ENCODE measurements around the gene EIF3C. TPM values are rescaled to one million over a fixed set of nuclear protein-coding genes. Genes with fewer than 3 reads are reported as not detected.
A peak's percentile ranks its signal among the peaks of the same experiment; 100 is the strongest.
"Not testable (repeated sequence)": the region's sequence is repeated elsewhere in the genome, so short reads cannot be mapped to it uniquely, and the experiment has no call there.

EIF3C gene
- total RNA-seq, 4 donors from 2014 or later, result 161 to 301 (median 198) TPM

DNA sequence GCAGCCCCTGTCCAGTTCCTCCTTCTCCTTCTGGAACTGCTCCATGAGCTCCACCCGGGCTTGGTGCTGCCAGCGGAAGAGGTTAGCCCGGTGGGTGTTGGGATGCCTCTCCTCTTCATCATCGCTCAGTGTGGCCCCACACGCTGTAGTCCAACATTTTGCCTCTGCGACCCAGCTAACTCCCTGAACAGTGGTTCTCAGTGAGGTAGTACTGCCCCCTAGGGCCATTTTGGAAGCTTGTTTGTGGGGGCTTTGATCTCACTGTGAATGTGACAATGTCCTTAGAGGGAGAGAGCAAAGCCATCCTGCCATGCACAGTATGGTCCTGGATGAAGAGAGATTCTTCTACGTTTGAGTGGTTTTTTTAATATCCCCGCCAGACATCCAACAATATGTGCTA, 9.9 kb upstream of the EIF3C start:
- H3K4me1 ChIP-seq; in situ Hi-C loops (cut with MboI; ENCODE audit: low pct_ligation_motif_present in 1 of 4, low pct_unique_long_range_greater_than_20kb in 1 of 4, low sequenced_read_pairs in 3 of 4); H3K27ac ChIP-seq; DNase-seq; H3K36me3 ChIP-seq; intact Hi-C loops (cut with DNase I; ENCODE audit: low total_unique reads); H3K9me3 ChIP-seq; H3K27me3 ChIP-seq; H3K4me3 ChIP-seq: not testable (repeated sequence)
- WGBS, 2 donors (ENCODE audit: low coverage in 1 of 2), result no CpG with 5 or more reads among the region's 8 CpGs

DNA sequence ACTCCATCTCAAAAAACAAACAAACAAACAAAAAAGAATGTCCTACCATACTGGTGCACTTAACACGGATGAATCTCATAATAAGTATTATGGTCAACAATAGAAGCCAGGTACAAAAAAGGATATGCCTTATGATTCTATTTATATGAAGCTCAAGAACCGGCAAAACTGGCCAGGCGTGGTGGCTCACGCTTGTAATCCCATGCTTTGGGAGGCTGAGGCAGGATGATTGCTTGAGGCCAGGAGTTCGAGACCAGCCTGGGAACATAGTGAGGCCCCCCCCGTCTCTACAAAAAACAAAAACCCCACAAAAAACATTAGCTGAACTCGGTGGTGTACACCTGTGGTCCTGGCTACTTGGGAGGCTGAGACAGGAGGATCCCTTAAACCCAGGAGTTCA, 7.0 kb upstream of the EIF3C start:
- DNase-seq; H3K4me3 ChIP-seq; H3K36me3 ChIP-seq; H3K27me3 ChIP-seq; in situ Hi-C loops (cut with MboI; ENCODE audit: low pct_ligation_motif_present in 1 of 4, low pct_unique_long_range_greater_than_20kb in 1 of 4, low sequenced_read_pairs in 3 of 4); intact Hi-C loops (cut with DNase I; ENCODE audit: low total_unique reads); H3K4me1 ChIP-seq; H3K27ac ChIP-seq; H3K9me3 ChIP-seq: not testable (repeated sequence)
- no CpG with 5 or more reads among the region's 7 CpGs for WGBS, 2 donors (ENCODE audit: low coverage in 1 of 2)

DNA sequence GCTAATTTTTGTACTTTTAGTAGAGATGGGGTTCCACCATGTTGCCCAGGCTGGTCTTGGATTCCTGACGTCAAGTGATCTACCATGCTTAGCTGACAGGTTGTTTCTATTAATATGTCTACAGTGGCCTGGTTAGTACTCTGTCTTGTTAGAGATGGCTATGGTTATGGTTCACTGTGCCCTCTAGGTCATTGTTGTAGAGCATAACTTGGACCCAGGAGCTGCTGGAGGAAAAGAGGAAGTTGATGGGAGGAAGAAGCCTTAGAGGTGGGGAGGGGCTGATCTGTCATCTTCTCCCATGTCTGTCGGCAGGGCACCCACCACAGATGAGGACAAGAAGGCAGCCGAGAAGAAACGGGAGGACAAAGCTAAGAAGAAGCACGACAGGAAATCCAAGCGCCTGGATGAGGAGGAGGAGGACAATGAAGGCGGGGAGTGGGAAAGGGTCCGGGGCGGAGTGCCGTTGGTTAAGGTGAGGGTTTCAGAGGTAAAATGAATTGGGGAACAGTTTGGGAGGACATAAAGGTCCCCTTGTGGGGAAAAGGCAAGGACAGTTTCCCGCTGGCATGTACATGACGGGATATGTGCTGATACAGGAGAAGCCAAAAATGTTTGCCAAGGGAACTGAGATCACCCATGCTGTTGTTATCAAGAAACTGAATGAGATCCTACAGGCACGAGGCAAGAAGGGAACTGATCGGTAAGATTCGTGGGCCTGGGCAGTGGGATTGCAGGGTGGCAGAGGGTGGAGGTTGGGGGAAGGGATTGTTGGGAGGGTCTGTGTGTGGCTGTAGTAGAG, 11.8 kb downstream of the EIF3C start:
- H3K9me3 ChIP-seq; DNase-seq; H3K36me3 ChIP-seq; H3K27me3 ChIP-seq; intact Hi-C loops (cut with DNase I; ENCODE audit: low total_unique reads); H3K4me3 ChIP-seq; in situ Hi-C loops (cut with MboI; ENCODE audit: low pct_ligation_motif_present in 1 of 4, low pct_unique_long_range_greater_than_20kb in 1 of 4, low sequenced_read_pairs in 3 of 4); H3K4me1 ChIP-seq; H3K27ac ChIP-seq: not testable (repeated sequence)
- WGBS, 2 donors (ENCODE audit: low coverage in 1 of 2), result 89 to 100% methylated on average over 7 to 13 of the region's 15 CpGs

DNA sequence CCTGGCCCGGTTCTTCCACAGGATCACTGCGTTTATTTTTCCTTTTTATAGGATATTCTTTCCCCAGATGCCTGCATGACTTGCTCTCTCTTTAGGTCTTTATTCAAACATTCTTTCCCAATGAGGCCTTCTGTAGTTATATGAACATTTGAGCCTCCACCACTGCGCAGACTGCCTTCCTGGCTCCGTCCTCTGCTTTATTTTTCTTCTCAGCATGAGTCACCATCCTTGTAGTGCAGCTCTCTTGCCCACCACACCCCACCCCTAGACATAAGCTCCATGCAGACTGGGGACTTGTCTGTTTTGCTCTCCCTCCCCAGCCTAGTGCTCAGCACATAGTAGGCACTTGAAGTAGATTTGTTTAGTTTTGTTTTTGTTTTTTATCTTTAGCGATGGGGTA, 20.0 kb downstream of the EIF3C start:
- DNase-seq; H3K9me3 ChIP-seq; H3K27me3 ChIP-seq; H3K36me3 ChIP-seq; H3K4me3 ChIP-seq; H3K27ac ChIP-seq; intact Hi-C loops (cut with DNase I; ENCODE audit: low total_unique reads); H3K4me1 ChIP-seq; in situ Hi-C loops (cut with MboI; ENCODE audit: low pct_ligation_motif_present in 1 of 4, low pct_unique_long_range_greater_than_20kb in 1 of 4, low sequenced_read_pairs in 3 of 4): not testable (repeated sequence)
- no CpG with 5 or more reads among the region's 5 CpGs for WGBS, 2 donors (ENCODE audit: low coverage in 1 of 2)

DNA sequence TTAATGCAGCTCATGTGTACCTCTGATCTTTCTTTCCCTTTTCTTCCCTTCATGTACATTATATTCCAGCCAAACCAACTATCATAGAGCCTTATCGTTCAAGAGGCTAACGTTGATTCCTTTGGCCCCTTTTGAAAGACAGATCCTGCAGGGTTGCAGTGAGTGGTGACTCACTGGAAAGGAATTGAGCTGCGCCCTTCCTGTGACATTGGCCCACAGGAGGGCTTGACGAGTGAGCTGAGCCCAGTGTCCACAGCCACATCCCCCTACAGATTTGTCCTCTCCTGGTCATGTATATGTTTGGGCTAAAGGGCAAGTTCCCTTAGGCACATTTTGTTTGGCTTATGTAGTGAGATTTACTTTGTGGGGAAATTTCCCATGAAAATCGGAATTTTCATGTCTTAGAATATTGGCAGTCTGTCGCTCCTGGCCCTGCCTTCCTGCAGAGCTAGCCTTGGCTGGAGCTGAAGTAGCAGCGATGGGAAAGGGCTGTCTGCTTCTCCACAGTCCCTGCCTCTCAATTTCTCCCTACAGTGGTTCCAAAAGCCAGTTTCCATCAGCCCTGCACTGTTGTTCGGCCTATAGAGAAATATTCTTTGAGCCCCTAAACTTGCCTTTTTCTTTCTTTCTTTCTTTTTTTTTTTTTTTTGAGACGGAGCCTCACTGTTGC, 21.3 kb downstream of the EIF3C start:
- in situ Hi-C loops (cut with MboI; ENCODE audit: low pct_ligation_motif_present in 1 of 4, low pct_unique_long_range_greater_than_20kb in 1 of 4, low sequenced_read_pairs in 3 of 4); H3K27ac ChIP-seq; DNase-seq; intact Hi-C loops (cut with DNase I; ENCODE audit: low total_unique reads); H3K4me1 ChIP-seq; H3K36me3 ChIP-seq; H3K27me3 ChIP-seq; H3K9me3 ChIP-seq; H3K4me3 ChIP-seq: not testable (repeated sequence)
- no CpG with 5 or more reads among the region's 9 CpGs for WGBS, 2 donors (ENCODE audit: low coverage in 1 of 2)

DNA sequence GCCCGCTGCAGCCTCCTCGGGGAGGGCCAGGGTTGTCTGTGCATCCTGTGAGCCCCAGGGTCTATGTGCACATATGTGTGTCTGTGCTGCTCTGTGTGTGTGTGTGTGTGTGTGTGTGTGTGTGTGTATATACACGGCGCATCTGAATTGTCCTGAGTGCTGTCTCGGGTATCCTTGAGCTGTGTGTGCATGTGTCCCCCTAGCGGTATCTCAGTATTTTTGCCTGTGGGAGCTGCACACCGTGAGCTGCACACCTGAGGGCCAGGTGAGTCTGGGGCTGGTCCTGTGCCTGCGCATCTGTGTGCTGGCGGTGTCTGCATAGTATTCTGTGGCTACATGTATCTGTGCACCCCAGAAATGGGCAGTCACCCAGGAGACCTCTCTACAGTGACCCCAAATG, 28.5 kb downstream of the EIF3C start:
- H3K36me3 ChIP-seq; in situ Hi-C loops (cut with MboI; ENCODE audit: low pct_ligation_motif_present in 1 of 4, low pct_unique_long_range_greater_than_20kb in 1 of 4, low sequenced_read_pairs in 3 of 4); H3K27me3 ChIP-seq; H3K27ac ChIP-seq; H3K4me1 ChIP-seq; intact Hi-C loops (cut with DNase I; ENCODE audit: low total_unique reads); DNase-seq; H3K4me3 ChIP-seq; H3K9me3 ChIP-seq: not testable (repeated sequence)
- WGBS, 2 donors (ENCODE audit: low coverage in 1 of 2), result no CpG with 5 or more reads among the region's 9 CpGs

DNA sequence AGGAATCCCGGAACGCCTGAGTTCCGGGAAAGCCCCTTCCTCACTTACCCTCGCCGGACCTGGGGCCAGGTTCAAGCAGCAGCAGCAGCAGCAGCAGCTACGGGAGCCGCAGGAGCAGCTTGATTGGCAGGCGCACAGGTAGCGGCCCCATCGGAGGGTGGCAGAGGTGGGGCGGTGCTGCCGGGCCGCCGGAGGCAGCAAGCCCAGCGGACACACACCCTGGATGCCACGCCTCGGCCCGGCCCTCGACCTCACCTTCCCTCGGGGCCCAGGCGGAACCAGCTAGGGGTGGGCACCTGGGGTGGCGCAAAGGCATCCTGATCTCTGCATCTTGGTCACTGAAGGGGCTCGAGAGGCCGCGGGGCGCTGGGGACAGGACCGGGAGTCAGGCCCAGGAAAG, 29.4 kb downstream of the EIF3C start:
- H3K9me3 ChIP-seq; H3K36me3 ChIP-seq; H3K27ac ChIP-seq; H3K4me1 ChIP-seq; in situ Hi-C loops (cut with MboI; ENCODE audit: low pct_ligation_motif_present in 1 of 4, low pct_unique_long_range_greater_than_20kb in 1 of 4, low sequenced_read_pairs in 3 of 4); H3K4me3 ChIP-seq; intact Hi-C loops (cut with DNase I; ENCODE audit: low total_unique reads); H3K27me3 ChIP-seq: not testable (repeated sequence)
- no CpG with 5 or more reads among the region's 27 CpGs for WGBS, 2 donors (ENCODE audit: low coverage in 1 of 2)
- DNase-seq, result peak; percentile 9

DNA sequence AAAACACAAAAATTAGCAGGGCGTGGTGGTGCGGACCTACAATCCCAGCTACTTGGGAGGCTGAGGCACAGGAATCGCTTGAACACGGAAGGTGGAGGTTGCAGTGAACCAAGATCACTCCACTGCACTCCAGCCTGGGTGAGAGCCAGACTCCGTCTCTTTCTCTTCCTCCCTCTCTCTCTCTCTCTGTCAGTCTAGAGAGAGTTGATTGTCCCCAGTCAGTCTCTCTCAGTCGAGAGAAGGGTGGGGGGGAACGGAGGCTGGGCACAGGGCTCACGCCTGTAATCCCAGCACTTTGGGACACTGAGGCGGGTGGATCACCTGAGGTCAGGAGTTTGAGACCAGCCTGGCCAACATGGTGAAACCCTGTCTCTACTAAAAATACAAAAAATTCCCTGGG, 30.0 kb downstream of the EIF3C start:
- H3K36me3 ChIP-seq; H3K4me1 ChIP-seq; H3K27me3 ChIP-seq; in situ Hi-C loops (cut with MboI; ENCODE audit: low pct_ligation_motif_present in 1 of 4, low pct_unique_long_range_greater_than_20kb in 1 of 4, low sequenced_read_pairs in 3 of 4); H3K4me3 ChIP-seq; H3K9me3 ChIP-seq; intact Hi-C loops (cut with DNase I; ENCODE audit: low total_unique reads); DNase-seq; H3K27ac ChIP-seq: not testable (repeated sequence)
- 100% methylated on average over 1 of the region's 9 CpGs; no CpG with 5 or more reads in 1 of the 2 donors for WGBS, 2 donors (ENCODE audit: low coverage in 1 of 2)

DNA sequence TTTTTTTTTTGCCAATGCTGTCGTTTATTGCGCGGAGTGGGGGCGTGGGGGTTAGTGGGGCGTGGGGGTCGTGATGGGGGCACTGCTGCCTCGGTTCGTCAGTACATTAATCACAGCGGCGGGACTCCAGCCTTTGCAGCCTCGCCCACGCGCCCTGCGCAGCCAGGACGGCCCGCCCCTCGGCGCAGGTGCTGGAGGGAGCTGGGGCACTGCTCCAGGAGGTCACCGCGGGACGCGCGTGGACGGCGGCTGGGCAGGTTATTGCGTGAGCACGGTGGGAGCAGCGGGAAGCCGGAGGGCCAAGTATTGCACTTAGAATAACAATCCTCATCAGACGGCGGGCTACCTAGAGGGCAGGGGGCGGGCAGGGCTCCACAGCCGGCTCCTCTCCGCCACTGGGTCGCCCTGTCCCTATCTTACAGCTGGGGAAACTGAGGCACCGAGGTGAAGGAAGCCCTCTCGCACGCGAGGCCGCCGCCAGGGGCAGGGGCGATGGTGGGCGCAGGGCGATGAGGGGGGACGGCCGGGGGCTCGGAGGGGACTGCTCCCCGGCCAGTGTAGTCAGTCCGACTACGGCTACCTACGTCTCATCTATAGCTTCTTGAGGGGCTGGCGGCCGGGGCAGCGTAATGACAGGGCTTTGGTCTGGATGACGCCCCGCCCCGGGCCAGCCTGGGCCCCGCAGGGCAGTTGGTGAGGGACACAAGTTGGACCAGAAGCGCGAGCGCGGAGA, 35.5 kb downstream of the EIF3C start:
- H3K9me3 ChIP-seq; H3K4me1 ChIP-seq; H3K4me3 ChIP-seq; intact Hi-C loops (cut with DNase I; ENCODE audit: low total_unique reads); DNase-seq; H3K27ac ChIP-seq; H3K36me3 ChIP-seq; in situ Hi-C loops (cut with MboI; ENCODE audit: low pct_ligation_motif_present in 1 of 4, low pct_unique_long_range_greater_than_20kb in 1 of 4, low sequenced_read_pairs in 3 of 4); H3K27me3 ChIP-seq: not testable (repeated sequence)
- no CpG with 5 or more reads among the region's 62 CpGs for WGBS, 2 donors (ENCODE audit: low coverage in 1 of 2)
